Measurements from ENCODE around the gene HACD3.

DNA sequence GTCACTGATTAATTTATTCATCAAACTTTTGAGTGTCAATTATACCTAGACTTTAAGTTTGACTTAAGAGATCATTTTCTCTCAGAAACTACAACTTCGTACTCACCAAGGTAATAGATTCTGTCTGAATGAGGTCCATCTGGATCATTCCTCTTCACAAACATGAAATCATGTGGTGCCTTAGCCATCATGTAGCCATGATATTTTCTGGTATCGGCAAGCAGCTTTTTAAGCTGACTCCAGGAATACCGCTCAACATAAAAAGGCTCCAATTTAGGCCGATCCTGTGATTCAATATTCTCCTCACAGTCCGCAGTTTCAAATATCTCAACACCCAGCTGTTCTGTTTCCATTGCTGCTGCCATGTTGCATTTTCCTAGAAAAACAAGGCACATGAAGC lies 18.1 kb upstream of the HACD3 start:
- TF ChIP-seq, protein P1, sequence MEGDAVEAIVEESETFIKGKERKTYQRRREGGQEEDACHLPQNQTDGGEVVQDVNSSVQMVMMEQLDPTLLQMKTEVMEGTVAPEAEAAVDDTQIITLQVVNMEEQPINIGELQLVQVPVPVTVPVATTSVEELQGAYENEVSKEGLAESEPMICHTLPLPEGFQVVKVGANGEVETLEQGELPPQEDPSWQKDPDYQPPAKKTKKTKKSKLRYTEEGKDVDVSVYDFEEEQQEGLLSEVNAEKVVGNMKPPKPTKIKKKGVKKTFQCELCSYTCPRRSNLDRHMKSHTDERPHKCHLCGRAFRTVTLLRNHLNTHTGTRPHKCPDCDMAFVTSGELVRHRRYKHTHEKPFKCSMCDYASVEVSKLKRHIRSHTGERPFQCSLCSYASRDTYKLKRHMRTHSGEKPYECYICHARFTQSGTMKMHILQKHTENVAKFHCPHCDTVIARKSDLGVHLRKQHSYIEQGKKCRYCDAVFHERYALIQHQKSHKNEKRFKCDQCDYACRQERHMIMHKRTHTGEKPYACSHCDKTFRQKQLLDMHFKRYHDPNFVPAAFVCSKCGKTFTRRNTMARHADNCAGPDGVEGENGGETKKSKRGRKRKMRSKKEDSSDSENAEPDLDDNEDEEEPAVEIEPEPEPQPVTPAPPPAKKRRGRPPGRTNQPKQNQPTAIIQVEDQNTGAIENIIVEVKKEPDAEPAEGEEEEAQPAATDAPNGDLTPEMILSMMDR (IDR thresholded peaks at IDR 0.05; ENCODE audit: low read length) = no peak
- TF ChIP-seq EZH2phosphoT487 (IDR thresholded peaks at IDR 0.05; ENCODE audit: low read length) = no peak
- TF ChIP-seq EZH2 (optimal IDR thresholded peaks at IDR 0.05; ENCODE audit: low read depth, low read length) = no peak
